Measurements from ENCODE around the gene UBQLN4. TPM values are rescaled to one million over a fixed set of nuclear protein-coding genes. Genes with fewer than 3 reads are reported as not detected.

Gene UBQLN4
- total RNA-seq, 3 donors from 2014 or later: 22.1 to 27.1 (median 23.3) TPM

- Histone ChIP-seq H3K4me1 (no peaks in the 10 kb centered on the region), H3K27ac (no peak overlapping the region), H3K36me3 (no peaks in the 10 kb centered on the region), H3K4me3 (no peak overlapping the region), H3K27me3 (no peaks in the 10 kb centered on the region), H3K9me3 (no peaks in the 10 kb centered on the region)
- TF ChIP-seq POLR2AphosphoS5 (IDR thresholded peaks at IDR 0.05) (no peak), CTCF (IDR thresholded peaks at IDR 0.05) (no peak), POLR2A (IDR thresholded peaks at IDR 0.05) (no peak)
- intact Hi-C loops (cut with DNase I; ENCODE audit: low total_unique reads): no loop called here
- no peak for DNase-seq (ENCODE audit: low spot score in 2 of 2)
Measured at GRCh38 chr1:156024801-156025200, 28.8 kb downstream of the UBQLN4 start.

- no peak overlapping the region for H3K27ac ChIP-seq
- H3K36me3 ChIP-seq: no peaks in the 10 kb centered on the region
- no peak for TF ChIP-seq CTCF (IDR thresholded peaks at IDR 0.05)
- no peak for TF ChIP-seq POLR2AphosphoS5 (IDR thresholded peaks at IDR 0.05)
- no peak for TF ChIP-seq POLR2A (IDR thresholded peaks at IDR 0.05)
- no peaks in the 10 kb centered on the region for H3K9me3 ChIP-seq
- H3K27me3 ChIP-seq: no peaks in the 10 kb centered on the region
- no peaks in the 10 kb centered on the region for H3K4me1 ChIP-seq
- DNase-seq (ENCODE audit: low spot score in 2 of 2): no peak
- no peak overlapping the region for H3K4me3 ChIP-seq
- intact Hi-C loops (cut with DNase I; ENCODE audit: low total_unique reads): no loop called here
Measured at GRCh38 chr1:156021954-156022353, 31.6 kb downstream of the UBQLN4 start.

DNA sequence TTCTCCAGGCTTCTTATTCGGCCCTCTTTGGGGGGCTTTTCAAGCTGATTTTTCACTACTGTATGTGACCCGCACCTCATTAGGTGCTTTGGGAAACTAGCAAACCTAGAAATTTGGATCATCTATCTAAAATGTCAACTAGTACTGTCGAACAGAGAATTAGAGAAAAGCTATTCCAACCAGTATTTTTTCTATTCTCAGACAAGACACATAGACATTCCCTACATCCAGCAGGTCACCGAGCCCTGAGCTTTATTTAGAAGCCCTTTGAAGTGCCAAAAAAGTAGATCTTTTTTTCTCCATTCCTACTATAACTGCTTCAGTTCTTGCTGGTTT is 32.5 kb downstream of the UBQLN4 start:
- TF ChIP-seq POLR2A (IDR thresholded peaks at IDR 0.05) (no peak), POLR2AphosphoS5 (IDR thresholded peaks at IDR 0.05) (no peak), CTCF (IDR thresholded peaks at IDR 0.05) (no peak)
- Histone ChIP-seq H3K9me3 (no peaks in the 10 kb centered on the region), H3K4me1 (no peaks in the 10 kb centered on the region), H3K4me3 (peak overlapping the region; percentile 89 to 95 (median 89)), H3K27me3 (no peaks in the 10 kb centered on the region), H3K36me3 (no peaks in the 10 kb centered on the region), H3K27ac (peak overlapping the region in 1 of 2 donors; percentile 94)
- intact Hi-C loops (cut with DNase I; ENCODE audit: low total_unique reads): no loop called here
- DNase-seq (ENCODE audit: low spot score in 2 of 2): no peak

DNA sequence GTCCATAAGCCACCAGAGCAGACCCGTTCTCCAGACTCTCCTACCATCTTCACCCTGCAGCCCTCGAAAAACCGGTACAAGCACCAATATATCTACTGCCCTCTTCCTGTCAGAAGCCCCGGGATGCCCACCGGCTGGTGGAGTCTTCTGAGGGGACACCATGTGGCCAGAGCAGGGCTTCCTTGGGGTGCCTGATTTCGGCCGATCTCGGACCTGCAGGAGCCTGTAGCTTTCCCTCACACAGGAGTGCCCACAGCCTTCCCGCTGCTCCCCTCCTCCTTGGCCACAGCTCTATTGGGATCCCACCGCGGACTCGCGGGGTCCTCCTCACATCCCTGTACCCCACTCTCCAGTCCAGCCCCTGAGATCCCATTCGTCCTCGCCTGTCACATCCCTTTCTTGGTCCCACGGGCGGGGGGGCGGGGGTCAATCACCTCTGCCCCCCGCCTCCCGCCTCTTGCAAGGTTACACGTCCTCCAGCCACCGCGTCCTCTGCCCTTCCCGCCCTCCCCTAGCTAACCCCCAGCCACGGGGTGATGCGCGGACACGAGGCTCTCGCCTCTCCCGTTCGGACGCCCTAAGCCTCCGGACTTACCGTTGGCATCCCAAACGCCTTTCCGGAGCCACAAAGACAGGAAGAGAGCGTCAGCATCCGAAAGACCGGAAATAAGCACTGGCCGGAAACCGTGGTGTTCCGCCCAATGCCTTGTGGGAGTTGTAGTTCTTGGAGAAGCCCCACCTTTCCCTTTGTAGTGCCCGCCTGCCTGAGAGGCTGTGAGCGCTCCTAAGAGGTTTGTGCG is 33.1 kb downstream of the UBQLN4 start, which contains the start of gene SSR2:
Gene SSR2, minus strand, starts transcription at position 659 of the 800 bp plus-strand sequence. CDS start 784 bp downstream, outside the sequence.
- peak; percentile 80 to 90 (median 81) for TF ChIP-seq POLR2AphosphoS5 (IDR thresholded peaks at IDR 0.05)
- TF ChIP-seq POLR2A (IDR thresholded peaks at IDR 0.05): no peak
- TF ChIP-seq CTCF (IDR thresholded peaks at IDR 0.05): no peak
- Histone ChIP-seq H3K9me3 (no peaks in the 10 kb centered on the region), H3K27me3 (no peaks in the 10 kb centered on the region), H3K36me3 (no peaks in the 10 kb centered on the region), H3K27ac (peak within 1 kb of the TSS; percentile 92 to 94), H3K4me1 (no peaks in the 10 kb centered on the region), H3K4me3 (peak within 1 kb of the TSS; percentile 89 to 95 (median 89))
- intact Hi-C loops (cut with DNase I; ENCODE audit: low total_unique reads): no loop called here
- DNase-seq (ENCODE audit: low spot score in 2 of 2): peak; percentile 78 to 84

GRCh38 chr1:156019946-156020292 is 33.7 kb downstream of the UBQLN4 start:
- peak overlapping the region; percentile 89 to 95 (median 89) for H3K4me3 ChIP-seq
- no peaks in the 10 kb centered on the region for H3K36me3 ChIP-seq
- intact Hi-C loops (cut with DNase I; ENCODE audit: low total_unique reads): no loop called here
- H3K27ac ChIP-seq: peak overlapping the region; percentile 92 to 94
- H3K4me1 ChIP-seq: no peaks in the 10 kb centered on the region
- no peak for TF ChIP-seq POLR2A (IDR thresholded peaks at IDR 0.05)
- TF ChIP-seq POLR2AphosphoS5 (IDR thresholded peaks at IDR 0.05): no peak
- no peak for TF ChIP-seq CTCF (IDR thresholded peaks at IDR 0.05)
- no peak for DNase-seq (ENCODE audit: low spot score in 2 of 2)
- H3K9me3 ChIP-seq: no peaks in the 10 kb centered on the region
- H3K27me3 ChIP-seq: no peaks in the 10 kb centered on the region

Data from breast epithelium (tissue), 4 donors.